Measurements from ENCODE around the gene ITFG1. TPM values are rescaled to one million over a fixed set of nuclear protein-coding genes. Genes with fewer than 3 reads are reported as not detected.
"Not testable (repeated sequence)": the region's sequence is repeated elsewhere in the genome, so short reads cannot be mapped to it uniquely, and the experiment has no call there.

Gene ITFG1
- total RNA-seq, 1 donor from 2014 or later, result 71.3 TPM

GRCh38 chr16:47370536-47370935 lies 90.3 kb downstream of the ITFG1 start:
- TF ChIP-seq CTCF (IDR thresholded peaks at IDR 0.05; ENCODE audit: borderline replicate concordance), result no peak
- H3K36me3 ChIP-seq, result peaks cover 34% of the 10 kb centered on the region
- no peak overlapping the region for H3K27ac ChIP-seq (replicated peaks)
- DNase-seq, result no peak
- no peak overlapping the region for H3K4me3 ChIP-seq
- H3K4me1 ChIP-seq, result no peaks in the 10 kb centered on the region
- no peaks in the 10 kb centered on the region for H3K9me3 ChIP-seq (replicated peaks)
- intact Hi-C loops (cut with micrococcal nuclease), result no loop called here
- no peaks in the 10 kb centered on the region for H3K27me3 ChIP-seq (ENCODE audit: low read depth)

DNA sequence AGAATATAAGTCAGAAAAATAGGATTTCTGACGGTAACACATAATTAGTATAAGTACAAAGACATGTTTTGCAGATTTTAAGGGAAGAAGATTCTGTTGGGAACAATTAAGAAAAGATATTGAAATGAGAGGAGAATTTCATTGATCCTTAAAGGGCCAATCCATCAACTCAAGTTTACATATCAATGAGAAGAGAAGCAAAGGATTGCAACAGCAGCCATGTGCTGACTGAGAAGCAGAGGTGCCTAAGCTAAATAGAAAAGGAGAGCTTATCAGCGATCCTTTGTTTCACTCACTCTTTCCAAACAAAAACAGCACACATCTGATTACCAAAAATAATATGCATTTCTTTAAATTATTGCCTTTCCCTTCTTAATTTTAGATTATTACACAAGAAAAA lies 94.6 kb downstream of the ITFG1 start:
- Histone ChIP-seq H3K36me3 (peaks cover 26% of the 10 kb centered on the region), H3K4me1 (no peaks in the 10 kb centered on the region), H3K27ac (replicated peaks) (no peak overlapping the region), H3K27me3 (ENCODE audit: low read depth) (no peaks in the 10 kb centered on the region), H3K4me3 (no peak overlapping the region), H3K9me3 (replicated peaks) (no peaks in the 10 kb centered on the region)
- intact Hi-C loops (cut with micrococcal nuclease), result no loop called here
- DNase-seq, result no peak
- TF ChIP-seq CTCF (IDR thresholded peaks at IDR 0.05; ENCODE audit: borderline replicate concordance), result no peak

GRCh38 chr16:47363761-47364160 lies 97.1 kb downstream of the ITFG1 start:
- DNase-seq, result no peak
- no peaks in the 10 kb centered on the region for H3K27me3 ChIP-seq (ENCODE audit: low read depth)
- intact Hi-C loops (cut with micrococcal nuclease), result no loop called here
- no peak overlapping the region for H3K4me3 ChIP-seq
- H3K4me1 ChIP-seq, result peaks cover 11% of the 10 kb centered on the region
- H3K36me3 ChIP-seq, result peaks cover 11% of the 10 kb centered on the region
- no peaks in the 10 kb centered on the region for H3K9me3 ChIP-seq (replicated peaks)
- no peak overlapping the region for H3K27ac ChIP-seq (replicated peaks)
- TF ChIP-seq CTCF (IDR thresholded peaks at IDR 0.05; ENCODE audit: borderline replicate concordance), result no peak

DNA sequence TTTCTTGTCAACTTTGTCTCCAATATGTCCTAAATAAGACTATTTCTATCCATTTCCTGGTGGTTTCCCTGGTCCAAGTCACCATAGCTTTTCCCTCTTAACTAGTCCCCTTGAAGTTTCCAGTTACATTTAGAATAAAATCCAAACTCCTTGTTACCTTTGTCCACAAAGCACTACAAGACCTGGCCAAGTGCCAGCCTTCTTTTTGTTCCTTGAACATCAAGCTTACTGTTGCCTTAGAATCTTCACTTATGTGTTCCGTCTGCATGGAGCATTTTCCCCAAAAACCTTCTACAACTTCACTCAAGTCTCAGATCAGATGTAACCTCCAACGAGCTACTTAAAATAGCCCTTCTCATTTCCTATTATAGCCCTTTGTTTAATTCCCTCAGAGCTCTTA lies 101.4 kb downstream of the ITFG1 start:
- DNase-seq, result no peak
- intact Hi-C loops (cut with micrococcal nuclease), result no loop called here

DNA sequence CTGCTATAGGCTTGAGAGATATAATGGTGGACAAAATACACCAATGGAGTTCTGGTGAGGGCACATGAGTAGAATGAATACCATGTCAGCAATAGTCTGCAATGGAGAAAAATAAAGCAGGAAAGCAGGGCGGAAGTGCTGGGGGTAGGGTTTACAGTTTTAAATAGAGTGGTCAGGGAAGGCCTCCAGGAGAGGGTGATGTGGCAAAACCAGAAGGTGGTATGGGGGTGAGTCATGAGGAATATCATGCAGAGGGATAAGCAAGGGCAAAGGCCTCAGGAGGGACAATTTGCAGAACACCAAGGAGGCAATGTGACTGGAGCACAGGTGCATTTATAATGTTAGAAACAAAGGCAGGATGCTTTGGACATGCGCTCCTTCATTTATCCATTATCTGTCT lies 102.0 kb downstream of the ITFG1 start:
- H3K4me1 ChIP-seq, result peaks cover 11% of the 10 kb centered on the region
- intact Hi-C loops (cut with micrococcal nuclease), result no loop called here
- no peak for TF ChIP-seq CTCF (IDR thresholded peaks at IDR 0.05; ENCODE audit: borderline replicate concordance)
- peaks cover 12% of the 10 kb centered on the region for H3K9me3 ChIP-seq (replicated peaks)
- H3K4me3 ChIP-seq, result no peak overlapping the region
- H3K27ac ChIP-seq (replicated peaks), result no peak overlapping the region
- no peaks in the 10 kb centered on the region for H3K36me3 ChIP-seq
- no peak for DNase-seq
- H3K27me3 ChIP-seq (ENCODE audit: low read depth), result no peaks in the 10 kb centered on the region

More for the DNA sequence above, 101.4 kb downstream of the ITFG1 start:
- Histone ChIP-seq H3K27ac (replicated peaks) (no peak overlapping the region), H3K4me3 (no peak overlapping the region), H3K36me3 (peaks cover 2% of the 10 kb centered on the region), H3K9me3 (replicated peaks) (peaks cover 5% of the 10 kb centered on the region), H3K27me3 (ENCODE audit: low read depth) (no peaks in the 10 kb centered on the region), H3K4me1 (peaks cover 11% of the 10 kb centered on the region)
- TF ChIP-seq CTCF (IDR thresholded peaks at IDR 0.05; ENCODE audit: borderline replicate concordance), result no peak

GRCh38 chr16:47349029-47349428 lies 111.8 kb downstream of the ITFG1 start:
- intact Hi-C loops (cut with micrococcal nuclease), result not testable (repeated sequence)

DNA sequence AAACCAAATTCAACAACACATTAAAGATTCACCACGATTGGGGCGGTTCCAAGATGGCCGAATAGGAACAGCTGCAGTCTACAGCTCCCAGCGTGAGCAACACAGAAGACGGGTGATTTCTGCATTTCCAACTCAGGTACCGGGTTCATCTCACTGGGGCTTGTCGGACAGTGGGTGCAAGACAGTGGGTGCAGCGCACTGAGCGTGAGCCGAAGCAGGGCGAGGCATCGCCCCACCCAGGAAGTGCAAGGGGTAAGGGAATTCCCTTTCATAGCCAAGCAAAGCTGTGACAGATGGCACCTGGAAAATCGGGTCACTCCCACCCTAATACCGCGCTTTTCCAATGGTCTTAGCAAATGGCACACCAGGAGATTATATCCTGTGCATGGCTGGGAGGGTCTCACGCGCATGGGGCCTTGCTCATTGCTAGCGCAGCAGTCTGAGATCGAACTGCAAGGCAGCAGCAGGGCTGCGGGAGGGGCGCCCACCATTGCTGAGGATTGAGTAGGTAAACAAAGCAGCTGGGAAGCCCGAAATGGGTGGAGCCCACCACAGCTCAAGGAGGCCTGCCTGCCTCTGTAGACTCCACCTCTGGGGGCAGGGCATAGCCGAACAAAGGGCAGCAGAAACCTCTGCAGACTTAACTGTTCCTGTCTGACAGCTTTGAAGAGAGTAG lies 113.7 kb downstream of the ITFG1 start:
- intact Hi-C loops (cut with micrococcal nuclease); H3K27me3 ChIP-seq (ENCODE audit: low read depth); H3K4me1 ChIP-seq; H3K27ac ChIP-seq (replicated peaks); H3K4me3 ChIP-seq; DNase-seq: not testable (repeated sequence)
- Histone ChIP-seq H3K9me3 (replicated peaks) (peaks cover 39% of the 10 kb centered on the region), H3K36me3 (peaks cover 11% of the 10 kb centered on the region)

More at GRCh38 chr16:47349029-47349428, 111.8 kb downstream of the ITFG1 start:
- H3K27ac ChIP-seq (replicated peaks); H3K27me3 ChIP-seq (ENCODE audit: low read depth); H3K4me1 ChIP-seq; DNase-seq; H3K4me3 ChIP-seq: not testable (repeated sequence)
- peaks cover 11% of the 10 kb centered on the region for H3K36me3 ChIP-seq
- peaks cover 56% of the 10 kb centered on the region for H3K9me3 ChIP-seq (replicated peaks)
